Thyroid gland (tissue), 4 donors: Measurements from ENCODE around the gene GAL3ST2. TPM values are rescaled to one million over a fixed set of nuclear protein-coding genes. Genes with fewer than 3 reads are reported as not detected.
"Not testable (repeated sequence)": the region's sequence is repeated elsewhere in the genome, so short reads cannot be mapped to it uniquely, and the experiment has no call there.

Experiments
- DNase-seq, 2 donors: peaks; one replicate each; pipeline ENCODE4 v3.0.0-alpha.2; 2019
- H3K27ac ChIP-seq, 3 donors: fragments of 200-600 bp; sonication (generic); 1 replicate in 2 of 3; 2 replicates in 1 of 3; pipeline ENCODE4 v1.5.1; 2016 to 2019; ENCODE audit warnings: mild to moderate bottlenecking in 1 of 3, moderate library complexity in 1 of 3
- H3K27me3 ChIP-seq: fragments of 200-600 bp; sonication (generic); one replicate; pipeline ENCODE4 v1.5.1; 2019
- H3K36me3 ChIP-seq, 2 donors: fragments of 200-600 bp; sonication (generic); one replicate each; pipeline ENCODE4 v1.5.1; 2016 to 2019
- H3K4me1 ChIP-seq, 2 donors: fragments of 200-600 bp; sonication (generic); one replicate each; pipeline ENCODE4 v1.5.1; 2017 to 2019
- H3K4me3 ChIP-seq, 3 donors: fragments of 200-600 bp; sonication (generic); replicated peaks in 1 of 3; 1 replicate in 2 of 3; 2 replicates in 1 of 3; pipeline ENCODE4 v1.5.1; 2016; ENCODE audit warnings: mild to moderate bottlenecking in 1 of 3
- H3K9me3 ChIP-seq: fragments of 200-600 bp; sonication (generic); one replicate; pipeline ENCODE4 v1.5.1; 2017
- POLR2A ChIP-seq, 2 donors: fragments of 450-650 bp; IDR thresholded peaks; one replicate each; pipeline ENCODE4 v1.6.1; 2017; ENCODE audit warnings: antibody characterized with exemption in 2 of 2, mild to moderate bottlenecking in 2 of 2, moderate library complexity in 1 of 2
- WGBS, 2 donors: methylation state at CpG; one replicate each; pipeline ENCODE4 v1.1.5; 2017; 5-methylcytosine and 5-hydroxymethylcytosine counted together
- intact Hi-C: fragments of 100-400 bp; cut with DNase I; formaldehyde crosslinking; loops from one replicate; pipeline ENCODE4 v1.15.1; 2023
- total RNA-seq, 4 donors: library from RNA; depleted of rRNA; stranded (reverse); fragments of >200 nt; gene quantifications; one replicate each; pipeline ENCODE4 v1.2.3, GENCODE V29; 2016
- TF ChIP-seq, protein P1 (sequence below), 6 experiments: fragments of 200-600 bp in 3 of 6; fragments of 450-650 bp in 3 of 6; sonication (generic) in 3 of 6; IDR thresholded peaks; one replicate each; pipeline ENCODE4 v1.5.1; 2016 to 2019; ENCODE audit warnings: antibody characterized with exemption in 6 of 6, mild to moderate bottlenecking in 2 of 6, inconsistent platforms in 1 of 6, moderate library complexity in 1 of 6

Gene GAL3ST2
- total RNA-seq, 4 donors from 2014 or later, result not detected

GRCh38 chr2:241788572-241788971 lies 11.9 kb downstream of the GAL3ST2 start:
- WGBS, 2 donors, result 43 to 60% methylated on average over 3 of the region's 3 CpGs
- no peak for DNase-seq

DNA sequence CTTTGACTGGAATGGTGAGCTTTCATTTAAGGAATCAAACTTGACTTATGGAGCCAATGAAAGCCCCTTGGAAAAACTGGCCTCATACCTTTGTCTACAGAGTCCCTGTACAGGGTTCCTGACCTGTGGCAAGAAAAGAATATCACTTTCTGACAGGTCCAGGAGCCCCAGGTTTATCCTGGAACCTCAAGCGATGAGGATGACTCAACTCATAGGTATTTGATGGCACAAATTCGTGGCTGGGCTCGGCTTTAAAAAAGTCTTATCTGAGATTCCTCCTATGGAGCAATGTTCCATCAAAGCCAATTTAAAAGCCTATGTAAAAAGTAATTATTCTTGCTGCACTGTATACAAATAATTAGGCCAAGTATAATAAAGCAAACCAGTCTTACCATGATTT lies 14.8 kb downstream of the GAL3ST2 start:
- H3K36me3 ChIP-seq, H3K9me3 ChIP-seq, H3K27ac ChIP-seq, H3K27me3 ChIP-seq, DNase-seq, H3K4me1 ChIP-seq, H3K4me3 ChIP-seq, intact Hi-C loops: not testable (repeated sequence)
- 76 to 87% methylated on average over 3 of the region's 3 CpGs for WGBS, 2 donors

More at GRCh38 chr2:241788572-241788971, 11.9 kb downstream of the GAL3ST2 start:
- Histone ChIP-seq H3K9me3 (no peaks in the 10 kb centered on the region), H3K27ac (no peak overlapping the region), H3K4me3 (no peak overlapping the region), H3K36me3 (no peaks in the 10 kb centered on the region), H3K27me3 (no peaks in the 10 kb centered on the region), H3K4me1 (no peaks in the 10 kb centered on the region)
- TF ChIP-seq, protein P1, sequence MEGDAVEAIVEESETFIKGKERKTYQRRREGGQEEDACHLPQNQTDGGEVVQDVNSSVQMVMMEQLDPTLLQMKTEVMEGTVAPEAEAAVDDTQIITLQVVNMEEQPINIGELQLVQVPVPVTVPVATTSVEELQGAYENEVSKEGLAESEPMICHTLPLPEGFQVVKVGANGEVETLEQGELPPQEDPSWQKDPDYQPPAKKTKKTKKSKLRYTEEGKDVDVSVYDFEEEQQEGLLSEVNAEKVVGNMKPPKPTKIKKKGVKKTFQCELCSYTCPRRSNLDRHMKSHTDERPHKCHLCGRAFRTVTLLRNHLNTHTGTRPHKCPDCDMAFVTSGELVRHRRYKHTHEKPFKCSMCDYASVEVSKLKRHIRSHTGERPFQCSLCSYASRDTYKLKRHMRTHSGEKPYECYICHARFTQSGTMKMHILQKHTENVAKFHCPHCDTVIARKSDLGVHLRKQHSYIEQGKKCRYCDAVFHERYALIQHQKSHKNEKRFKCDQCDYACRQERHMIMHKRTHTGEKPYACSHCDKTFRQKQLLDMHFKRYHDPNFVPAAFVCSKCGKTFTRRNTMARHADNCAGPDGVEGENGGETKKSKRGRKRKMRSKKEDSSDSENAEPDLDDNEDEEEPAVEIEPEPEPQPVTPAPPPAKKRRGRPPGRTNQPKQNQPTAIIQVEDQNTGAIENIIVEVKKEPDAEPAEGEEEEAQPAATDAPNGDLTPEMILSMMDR (IDR thresholded peaks at IDR 0.05), result no peak
- no peak for TF ChIP-seq POLR2A (IDR thresholded peaks at IDR 0.05)
- intact Hi-C loops, result no loop called here

DNA sequence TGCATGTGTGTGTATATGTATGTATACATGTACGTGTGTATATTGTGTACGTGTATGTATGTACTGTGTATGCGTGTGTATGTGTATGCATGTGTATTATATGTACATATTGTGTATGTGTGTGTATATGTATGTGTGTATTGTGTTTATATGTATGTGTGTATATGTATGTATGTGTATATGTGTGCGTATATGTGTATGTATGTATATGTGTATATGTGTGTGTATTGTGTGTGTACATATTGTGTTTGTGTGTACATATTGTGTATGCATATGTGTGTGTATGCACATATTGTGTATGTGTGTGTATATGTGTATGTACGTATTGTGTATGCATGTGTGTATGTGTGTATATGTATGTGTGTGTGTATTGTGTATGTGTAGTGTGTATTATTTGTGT lies 16.8 kb downstream of the GAL3ST2 start:
- Histone ChIP-seq H3K9me3 (no peaks in the 10 kb centered on the region), H3K36me3 (no peaks in the 10 kb centered on the region), H3K4me3 (no peak overlapping the region), H3K27ac (no peak overlapping the region), H3K27me3 (no peaks in the 10 kb centered on the region), H3K4me1 (no peaks in the 10 kb centered on the region)
- 93 to 96% methylated on average over 5 of the region's 5 CpGs for WGBS, 2 donors
- TF ChIP-seq, protein P1 (IDR thresholded peaks at IDR 0.05), result no peak
- TF ChIP-seq POLR2A (IDR thresholded peaks at IDR 0.05), result no peak
- intact Hi-C loops, result no loop called here
- no peak for DNase-seq

GRCh38 chr2:241794250-241794823 lies 17.7 kb downstream of the GAL3ST2 start:
- Histone ChIP-seq H3K4me3 (no peak overlapping the region), H3K27me3 (no peaks in the 10 kb centered on the region), H3K27ac (no peak overlapping the region), H3K4me1 (no peaks in the 10 kb centered on the region), H3K9me3 (no peaks in the 10 kb centered on the region), H3K36me3 (no peaks in the 10 kb centered on the region)
- TF ChIP-seq, protein P1 (IDR thresholded peaks at IDR 0.05), result no peak
- no peak for TF ChIP-seq POLR2A (IDR thresholded peaks at IDR 0.05)
- WGBS, 2 donors, result 86 to 87% methylated on average over 9 to 10 of the region's 10 CpGs
- DNase-seq, result no peak
- intact Hi-C loops, result no loop called here

GRCh38 chr2:241795021-241795999 lies 18.7 kb downstream of the GAL3ST2 start:
- no peak overlapping the region for H3K27ac ChIP-seq
- no peaks in the 10 kb centered on the region for H3K9me3 ChIP-seq
- no peaks in the 10 kb centered on the region for H3K27me3 ChIP-seq
- intact Hi-C loops, result no loop called here
- no peaks in the 10 kb centered on the region for H3K36me3 ChIP-seq
- TF ChIP-seq POLR2A (IDR thresholded peaks at IDR 0.05), result no peak
- TF ChIP-seq, protein P1 (IDR thresholded peaks at IDR 0.05), result no peak
- H3K4me1 ChIP-seq, result no peaks in the 10 kb centered on the region
- WGBS, 2 donors, result 85 to 91% methylated on average over 28 to 31 of the region's 31 CpGs
- no peak for DNase-seq
- no peak overlapping the region for H3K4me3 ChIP-seq
